ENCODE results near the gene SARNP.

DNA sequence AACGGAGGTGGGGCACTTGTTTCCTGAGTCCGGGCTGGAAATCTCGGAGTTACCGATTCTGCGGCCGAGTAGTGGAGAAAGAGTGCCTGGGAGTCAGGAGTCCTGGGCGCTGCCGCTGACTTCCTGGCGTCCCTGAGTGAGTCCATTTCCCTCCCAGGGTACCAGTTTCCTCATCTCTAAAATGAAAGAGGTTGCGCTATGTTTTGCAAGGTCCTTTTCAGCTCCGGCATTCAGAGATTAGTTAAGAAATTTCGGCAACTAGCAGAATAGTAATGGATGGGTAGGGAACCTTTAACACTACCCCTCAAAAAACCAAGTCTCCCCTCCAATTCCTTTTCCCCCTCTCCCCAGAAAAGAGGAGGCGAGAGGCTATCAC, 101.0 kb downstream of the SARNP start:
- TF ChIP-seq EZH2phosphoT487 (IDR thresholded peaks at IDR 0.05; ENCODE audit: borderline replicate concordance, low read depth, low read length): no peak
- TF ChIP-seq, protein P1, sequence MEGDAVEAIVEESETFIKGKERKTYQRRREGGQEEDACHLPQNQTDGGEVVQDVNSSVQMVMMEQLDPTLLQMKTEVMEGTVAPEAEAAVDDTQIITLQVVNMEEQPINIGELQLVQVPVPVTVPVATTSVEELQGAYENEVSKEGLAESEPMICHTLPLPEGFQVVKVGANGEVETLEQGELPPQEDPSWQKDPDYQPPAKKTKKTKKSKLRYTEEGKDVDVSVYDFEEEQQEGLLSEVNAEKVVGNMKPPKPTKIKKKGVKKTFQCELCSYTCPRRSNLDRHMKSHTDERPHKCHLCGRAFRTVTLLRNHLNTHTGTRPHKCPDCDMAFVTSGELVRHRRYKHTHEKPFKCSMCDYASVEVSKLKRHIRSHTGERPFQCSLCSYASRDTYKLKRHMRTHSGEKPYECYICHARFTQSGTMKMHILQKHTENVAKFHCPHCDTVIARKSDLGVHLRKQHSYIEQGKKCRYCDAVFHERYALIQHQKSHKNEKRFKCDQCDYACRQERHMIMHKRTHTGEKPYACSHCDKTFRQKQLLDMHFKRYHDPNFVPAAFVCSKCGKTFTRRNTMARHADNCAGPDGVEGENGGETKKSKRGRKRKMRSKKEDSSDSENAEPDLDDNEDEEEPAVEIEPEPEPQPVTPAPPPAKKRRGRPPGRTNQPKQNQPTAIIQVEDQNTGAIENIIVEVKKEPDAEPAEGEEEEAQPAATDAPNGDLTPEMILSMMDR (conservative IDR thresholded peaks at IDR 0.05; ENCODE audit: low read length): no peak
